GM12878 (cell line): ENCODE data around the gene SBNO1. TPM values are rescaled to one million over a fixed set of nuclear protein-coding genes. Genes with fewer than 3 reads are reported as not detected.

Experiments used
- CHD1 ChIP-seq: IDR thresholded peaks from 2 replicates; pipeline ENCODE4 v1.6.1; 2012; ENCODE audit warnings: low read depth, low read length, improper control_type of control experiment
- CHD4 ChIP-seq: fragments of 200-600 bp; sonication (generic); IDR thresholded peaks from 2 replicates; pipeline ENCODE4 v1.6.1; 2016; ENCODE audit warnings: mild to moderate bottlenecking
- FOS ChIP-seq: IDR thresholded peaks from 3 replicates; pipeline ENCODE4 v1.6.1; 2011; ENCODE audit warnings: borderline replicate concordance; ENCODE audit not compliant: insufficient read length; ENCODE audit errors: extremely low read depth
- IKZF2 ChIP-seq, 2 experiments: fragments of 450-650 bp; IDR thresholded peaks; 2 replicates each; pipeline ENCODE4 v1.6.1; 2017; ENCODE audit warnings: mild to moderate bottlenecking in 2 of 2, moderate library complexity in 2 of 2
- KDM1A ChIP-seq: fragments of 200-600 bp; sonication (generic); IDR thresholded peaks from 2 replicates; pipeline ENCODE4 v1.6.1; 2016; ENCODE audit warnings: borderline replicate concordance
- MTA2 ChIP-seq: fragments of 450-650 bp; IDR thresholded peaks from 2 replicates; pipeline ENCODE4 v1.6.1; 2016; ENCODE audit warnings: low read depth, mild to moderate bottlenecking, moderate library complexity
- MYB ChIP-seq: fragments of 150-350 bp; IDR thresholded peaks from 2 replicates; pipeline ENCODE4 v1.6.1; 2014; ENCODE audit warnings: mild to moderate bottlenecking, low read depth, low read length, borderline replicate concordance
- PAX5 ChIP-seq: IDR thresholded peaks from 2 replicates; pipeline ENCODE4 v1.6.1; 2011; ENCODE audit warnings: low read depth, low read length, borderline replicate concordance
- PAX8 ChIP-seq: fragments of 450-650 bp; IDR thresholded peaks from 2 replicates; pipeline ENCODE4 v1.6.1; 2017; ENCODE audit warnings: mild to moderate bottlenecking, moderate library complexity
- POU2F2 ChIP-seq: IDR thresholded peaks from 3 replicates; pipeline ENCODE4 v1.6.1; 2011; ENCODE audit warnings: low read depth, mild to moderate bottlenecking, low read length, borderline replicate concordance
- RAD21 ChIP-seq: IDR thresholded peaks from 2 replicates; pipeline ENCODE4 v1.6.1; 2011; ENCODE audit warnings: mild to moderate bottlenecking, low read depth, low read length, moderate library complexity; ENCODE audit not compliant: insufficient read depth
- STAT3 ChIP-seq: IDR thresholded peaks from 2 replicates; pipeline ENCODE4 v1.6.1; 2011; ENCODE audit warnings: low read depth, low read length, improper control_type of control experiment
- YBX1 ChIP-seq: fragments of 450-650 bp; IDR thresholded peaks from 2 replicates; pipeline ENCODE4 v1.6.1; 2016; ENCODE audit warnings: antibody characterized with exemption
- ZNF384 ChIP-seq: IDR thresholded peaks from 2 replicates; pipeline ENCODE4 v1.6.1; 2012; ENCODE audit warnings: low read depth, mild to moderate bottlenecking, low read length, improper control_type of control experiment, borderline replicate concordance
- ZNF622 ChIP-seq: fragments of 450-650 bp; IDR thresholded peaks from 2 replicates; pipeline ENCODE4 v1.6.1; 2017; ENCODE audit warnings: mild to moderate bottlenecking, inconsistent platforms
- polyA plus RNA-seq, 11 experiments: library from polyadenylated mRNA; depleted of rRNA in 4 of 11; unstranded in 6 of 11; stranded (reverse) in 5 of 11; fragments of >200 nt; fragmentation: Nextera tagmentation in 4 of 11; fragmentation: Illumina TruSeq in 1 of 11; extraction: Ambion mirVana in 4 of 11; extraction: Trizol in 1 of 11; gene quantifications; 1 replicate in 1 of 11; 2 replicates in 10 of 11; pipeline versions ENCODE4 v1.2.1 to v1.2.3, GENCODE V29; 2011 to 2016; ENCODE audit warnings: inconsistent platforms in 2 of 11, missing spikeins in 2 of 11, low read depth in 1 of 11
- total RNA-seq, 4 experiments: library from RNA; depleted of rRNA in 3 of 4; stranded (reverse); fragments of >200 nt in 3 of 4; fragmentation: Illumina TruSeq in 1 of 4; extraction: Trizol in 1 of 4; gene quantifications; 2 replicates each; pipeline versions ENCODE4 v1.2.1 to v1.2.3, GENCODE V29; 2013 to 2021
- TF ChIP-seq, protein P1 (sequence below): IDR thresholded peaks from 2 replicates; pipeline ENCODE4 v1.6.1; 2011; ENCODE audit warnings: mild to moderate bottlenecking, low read depth, low read length, moderate library complexity; ENCODE audit not compliant: insufficient replicate concordance
- TF ChIP-seq, protein P2 (sequence below): fragments of 450-650 bp; IDR thresholded peaks from 2 replicates; pipeline ENCODE4 v1.6.1; 2014; ENCODE audit warnings: mild to moderate bottlenecking
- TF ChIP-seq, protein P3 (sequence below): IDR thresholded peaks from 2 replicates; pipeline ENCODE4 v1.6.1; 2012; ENCODE audit warnings: mild to moderate bottlenecking, low read depth, low read length
- TF ChIP-seq, protein P4 (sequence below): fragments of 450-650 bp; IDR thresholded peaks from 2 replicates; pipeline ENCODE4 v1.6.1; 2017; ENCODE audit warnings: mild to moderate bottlenecking, moderate library complexity
- TF ChIP-seq, protein P5 (sequence below): fragments of 450-650 bp; IDR thresholded peaks from 2 replicates; pipeline ENCODE4 v1.6.1; 2017; ENCODE audit warnings: borderline replicate concordance

SBNO1 gene
- total and polyA plus RNA-seq, 10 of the 15 experiments (the other 5 are each of a cell fraction or from before 2014, with no cell fraction given) = 7.5 to 39.7 (median 20.9) TPM

DNA sequence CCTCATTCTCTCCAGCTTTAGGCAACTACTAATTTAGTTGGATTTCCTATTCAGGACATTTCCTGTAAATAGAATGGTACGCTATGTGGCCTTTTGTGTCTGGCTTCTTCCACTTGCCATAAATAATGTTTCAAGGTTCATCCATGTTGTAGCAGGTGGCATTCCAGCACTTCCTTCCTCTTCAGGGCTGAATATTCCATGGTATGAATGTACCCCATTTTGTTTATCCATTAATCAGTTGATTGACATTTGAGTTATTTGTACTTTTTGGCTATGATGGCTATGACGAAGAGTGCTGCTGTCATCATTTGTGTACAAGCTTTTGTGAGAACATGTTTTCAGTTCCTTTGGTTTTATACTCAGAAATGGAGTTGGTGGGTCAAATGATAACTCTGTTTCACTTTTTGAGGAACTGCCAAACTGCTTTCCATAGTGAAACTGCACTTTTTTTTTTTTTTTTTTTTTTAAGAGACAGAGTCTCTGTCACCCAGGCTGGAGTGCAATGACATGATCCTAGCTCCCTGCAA lies 86.5 kb downstream of the SBNO1 start (continued):
- TF ChIP-seq, protein P1, sequence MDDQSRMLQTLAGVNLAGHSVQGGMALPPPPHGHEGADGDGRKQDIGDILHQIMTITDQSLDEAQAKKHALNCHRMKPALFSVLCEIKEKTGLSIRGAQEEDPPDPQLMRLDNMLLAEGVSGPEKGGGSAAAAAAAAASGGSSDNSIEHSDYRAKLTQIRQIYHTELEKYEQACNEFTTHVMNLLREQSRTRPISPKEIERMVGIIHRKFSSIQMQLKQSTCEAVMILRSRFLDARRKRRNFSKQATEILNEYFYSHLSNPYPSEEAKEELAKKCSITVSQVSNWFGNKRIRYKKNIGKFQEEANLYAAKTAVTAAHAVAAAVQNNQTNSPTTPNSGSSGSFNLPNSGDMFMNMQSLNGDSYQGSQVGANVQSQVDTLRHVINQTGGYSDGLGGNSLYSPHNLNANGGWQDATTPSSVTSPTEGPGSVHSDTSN = peak; percentile 61
- peak; percentile 85 for TF ChIP-seq MTA2
- TF ChIP-seq MYB = no peak
- no peak for TF ChIP-seq KDM1A
- TF ChIP-seq, protein P2, sequence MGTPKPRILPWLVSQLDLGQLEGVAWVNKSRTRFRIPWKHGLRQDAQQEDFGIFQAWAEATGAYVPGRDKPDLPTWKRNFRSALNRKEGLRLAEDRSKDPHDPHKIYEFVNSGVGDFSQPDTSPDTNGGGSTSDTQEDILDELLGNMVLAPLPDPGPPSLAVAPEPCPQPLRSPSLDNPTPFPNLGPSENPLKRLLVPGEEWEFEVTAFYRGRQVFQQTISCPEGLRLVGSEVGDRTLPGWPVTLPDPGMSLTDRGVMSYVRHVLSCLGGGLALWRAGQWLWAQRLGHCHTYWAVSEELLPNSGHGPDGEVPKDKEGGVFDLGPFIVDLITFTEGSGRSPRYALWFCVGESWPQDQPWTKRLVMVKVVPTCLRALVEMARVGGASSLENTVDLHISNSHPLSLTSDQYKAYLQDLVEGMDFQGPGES = no peak
- TF ChIP-seq CHD4 = no peak
- no peak for TF ChIP-seq ZNF622
- peak; percentile 87 to 89 for TF ChIP-seq IKZF2 (IDR thresholded peaks at IDR 0.05)
- TF ChIP-seq, protein P3, sequence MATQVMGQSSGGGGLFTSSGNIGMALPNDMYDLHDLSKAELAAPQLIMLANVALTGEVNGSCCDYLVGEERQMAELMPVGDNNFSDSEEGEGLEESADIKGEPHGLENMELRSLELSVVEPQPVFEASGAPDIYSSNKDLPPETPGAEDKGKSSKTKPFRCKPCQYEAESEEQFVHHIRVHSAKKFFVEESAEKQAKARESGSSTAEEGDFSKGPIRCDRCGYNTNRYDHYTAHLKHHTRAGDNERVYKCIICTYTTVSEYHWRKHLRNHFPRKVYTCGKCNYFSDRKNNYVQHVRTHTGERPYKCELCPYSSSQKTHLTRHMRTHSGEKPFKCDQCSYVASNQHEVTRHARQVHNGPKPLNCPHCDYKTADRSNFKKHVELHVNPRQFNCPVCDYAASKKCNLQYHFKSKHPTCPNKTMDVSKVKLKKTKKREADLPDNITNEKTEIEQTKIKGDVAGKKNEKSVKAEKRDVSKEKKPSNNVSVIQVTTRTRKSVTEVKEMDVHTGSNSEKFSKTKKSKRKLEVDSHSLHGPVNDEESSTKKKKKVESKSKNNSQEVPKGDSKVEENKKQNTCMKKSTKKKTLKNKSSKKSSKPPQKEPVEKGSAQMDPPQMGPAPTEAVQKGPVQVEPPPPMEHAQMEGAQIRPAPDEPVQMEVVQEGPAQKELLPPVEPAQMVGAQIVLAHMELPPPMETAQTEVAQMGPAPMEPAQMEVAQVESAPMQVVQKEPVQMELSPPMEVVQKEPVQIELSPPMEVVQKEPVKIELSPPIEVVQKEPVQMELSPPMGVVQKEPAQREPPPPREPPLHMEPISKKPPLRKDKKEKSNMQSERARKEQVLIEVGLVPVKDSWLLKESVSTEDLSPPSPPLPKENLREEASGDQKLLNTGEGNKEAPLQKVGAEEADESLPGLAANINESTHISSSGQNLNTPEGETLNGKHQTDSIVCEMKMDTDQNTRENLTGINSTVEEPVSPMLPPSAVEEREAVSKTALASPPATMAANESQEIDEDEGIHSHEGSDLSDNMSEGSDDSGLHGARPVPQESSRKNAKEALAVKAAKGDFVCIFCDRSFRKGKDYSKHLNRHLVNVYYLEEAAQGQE = no peak
- TF ChIP-seq, protein P4, sequence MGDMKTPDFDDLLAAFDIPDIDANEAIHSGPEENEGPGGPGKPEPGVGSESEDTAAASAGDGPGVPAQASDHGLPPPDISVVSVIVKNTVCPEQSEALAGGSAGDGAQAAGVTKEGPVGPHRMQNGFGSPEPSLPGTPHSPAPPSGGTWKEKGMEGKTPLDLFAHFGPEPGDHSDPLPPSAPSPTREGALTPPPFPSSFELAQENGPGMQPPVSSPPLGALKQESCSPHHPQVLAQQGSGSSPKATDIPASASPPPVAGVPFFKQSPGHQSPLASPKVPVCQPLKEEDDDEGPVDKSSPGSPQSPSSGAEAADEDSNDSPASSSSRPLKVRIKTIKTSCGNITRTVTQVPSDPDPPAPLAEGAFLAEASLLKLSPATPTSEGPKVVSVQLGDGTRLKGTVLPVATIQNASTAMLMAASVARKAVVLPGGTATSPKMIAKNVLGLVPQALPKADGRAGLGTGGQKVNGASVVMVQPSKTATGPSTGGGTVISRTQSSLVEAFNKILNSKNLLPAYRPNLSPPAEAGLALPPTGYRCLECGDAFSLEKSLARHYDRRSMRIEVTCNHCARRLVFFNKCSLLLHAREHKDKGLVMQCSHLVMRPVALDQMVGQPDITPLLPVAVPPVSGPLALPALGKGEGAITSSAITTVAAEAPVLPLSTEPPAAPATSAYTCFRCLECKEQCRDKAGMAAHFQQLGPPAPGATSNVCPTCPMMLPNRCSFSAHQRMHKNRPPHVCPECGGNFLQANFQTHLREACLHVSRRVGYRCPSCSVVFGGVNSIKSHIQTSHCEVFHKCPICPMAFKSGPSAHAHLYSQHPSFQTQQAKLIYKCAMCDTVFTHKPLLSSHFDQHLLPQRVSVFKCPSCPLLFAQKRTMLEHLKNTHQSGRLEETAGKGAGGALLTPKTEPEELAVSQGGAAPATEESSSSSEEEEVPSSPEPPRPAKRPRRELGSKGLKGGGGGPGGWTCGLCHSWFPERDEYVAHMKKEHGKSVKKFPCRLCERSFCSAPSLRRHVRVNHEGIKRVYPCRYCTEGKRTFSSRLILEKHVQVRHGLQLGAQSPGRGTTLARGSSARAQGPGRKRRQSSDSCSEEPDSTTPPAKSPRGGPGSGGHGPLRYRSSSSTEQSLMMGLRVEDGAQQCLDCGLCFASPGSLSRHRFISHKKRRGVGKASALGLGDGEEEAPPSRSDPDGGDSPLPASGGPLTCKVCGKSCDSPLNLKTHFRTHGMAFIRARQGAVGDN = no peak; the same call in 1 of the 2 replicates
- TF ChIP-seq RAD21 = no peak
- peak; percentile 38; the same call in 1 of the 2 replicates for TF ChIP-seq PAX5
- TF ChIP-seq YBX1 = no peak
- peak; percentile 52; the same call in 1 of the 3 replicates for TF ChIP-seq POU2F2
- no peak for TF ChIP-seq CHD1
- peak; percentile 98 for TF ChIP-seq ZNF384
- TF ChIP-seq, protein P5, sequence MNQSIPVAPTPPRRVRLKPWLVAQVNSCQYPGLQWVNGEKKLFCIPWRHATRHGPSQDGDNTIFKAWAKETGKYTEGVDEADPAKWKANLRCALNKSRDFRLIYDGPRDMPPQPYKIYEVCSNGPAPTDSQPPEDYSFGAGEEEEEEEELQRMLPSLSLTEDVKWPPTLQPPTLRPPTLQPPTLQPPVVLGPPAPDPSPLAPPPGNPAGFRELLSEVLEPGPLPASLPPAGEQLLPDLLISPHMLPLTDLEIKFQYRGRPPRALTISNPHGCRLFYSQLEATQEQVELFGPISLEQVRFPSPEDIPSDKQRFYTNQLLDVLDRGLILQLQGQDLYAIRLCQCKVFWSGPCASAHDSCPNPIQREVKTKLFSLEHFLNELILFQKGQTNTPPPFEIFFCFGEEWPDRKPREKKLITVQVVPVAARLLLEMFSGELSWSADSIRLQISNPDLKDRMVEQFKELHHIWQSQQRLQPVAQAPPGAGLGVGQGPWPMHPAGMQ = no peak
- TF ChIP-seq FOS = no peak
- TF ChIP-seq STAT3 = 0 out of 2 replicates have a peak, but pooled peaks have one; percentile 86
- no peak for TF ChIP-seq PAX8
